PC-3 (cell line): ENCODE results near the gene ERBB4. TPM values are rescaled to one million over a fixed set of nuclear protein-coding genes. Genes with fewer than 3 reads are reported as not detected.

Source experiments
- ATAC-seq: fragments of 200-7000 bp; cut with Tn5 transposase; 2 replicates; pipeline ENCODE4 v1.9.1; 2020; ENCODE audit warnings: mild to moderate bottlenecking, moderate library complexity
- BruUV-seq: library from RNA; stranded (reverse); fragments of 400-500 nt; replicated peaks from 2 replicates; lab custom pipeline; 2021; lab: Mats Ljungman, UMichigan
- CTCF ChIA-PET: fragments of 300-600 bp; sonication (Branson Sonifier 250); formaldehyde crosslinking; loops from one replicate; lab custom pipeline; 2022; ENCODE audit warnings: antibody characterized with exemption; lab: Charles Lee
- POLR2A ChIA-PET: fragments of 300-600 bp; sonication (Branson Sonifier 250); formaldehyde crosslinking; loops from one replicate; lab custom pipeline; 2022; ENCODE audit warnings: antibody characterized with exemption; ENCODE audit not compliant: unreplicated experiment; lab: Charles Lee
- DNase-seq: peaks from one replicate; pipeline ENCODE4 v3.0.0-alpha.2; 2015
- H2AFZ ChIP-seq: fragments of 300-600 bp; sonication (generic); 2 replicates; pipeline ENCODE4 v1.6.0; 2016; ENCODE audit warnings: antibody characterized with exemption, low read length
- H3F3A ChIP-seq: fragments of 300-600 bp; sonication (generic); one replicate; pipeline ENCODE4 v1.6.0; 2017; ENCODE audit warnings: antibody characterized with exemption, low read length, control low read depth, mild to moderate bottlenecking; ENCODE audit not compliant: unreplicated experiment
- H3K27ac ChIP-seq: fragments of 300-600 bp; sonication (generic); 2 replicates; pipeline ENCODE4 v1.5.1; 2016; ENCODE audit warnings: mild to moderate bottlenecking, low read length
- H3K27me3 ChIP-seq: fragments of 300-600 bp; sonication (generic); 2 replicates; pipeline ENCODE4 v1.6.1; 2016; ENCODE audit warnings: low read length, mixed read lengths
- H3K36me3 ChIP-seq: fragments of 300-600 bp; sonication (generic); 2 replicates; pipeline ENCODE4 v1.6.1; 2016; ENCODE audit warnings: low read depth, mixed run types, low read length, mixed read lengths
- H3K4me1 ChIP-seq: fragments of 300-600 bp; sonication (generic); 2 replicates; pipeline ENCODE4 v1.5.1; 2016; ENCODE audit warnings: low read length; ENCODE audit not compliant: insufficient read depth
- H3K4me2 ChIP-seq: fragments of 300-600 bp; sonication (generic); 2 replicates; pipeline ENCODE4 v1.6.0; 2016; ENCODE audit warnings: low read length
- H3K4me3 ChIP-seq: fragments of 300-600 bp; sonication (generic); 2 replicates; pipeline ENCODE4 v1.5.1; 2016; ENCODE audit warnings: mild to moderate bottlenecking, low read length, mixed read lengths
- H3K79me2 ChIP-seq: fragments of 300-600 bp; sonication (generic); 2 replicates; pipeline ENCODE4 v1.6.1; 2017; ENCODE audit warnings: low read length, mixed read lengths
- H3K9ac ChIP-seq: fragments of 300-600 bp; sonication (generic); 2 replicates; pipeline ENCODE4 v1.6.0; 2016; ENCODE audit warnings: mild to moderate bottlenecking, low read length
- H3K9me2 ChIP-seq: fragments of 300-600 bp; sonication (generic); replicated peaks from 2 replicates; pipeline ENCODE4 v1.6.1; 2016; ENCODE audit warnings: mixed run types, low read length, mixed read lengths
- H3K9me3 ChIP-seq: fragments of 300-600 bp; sonication (generic); 2 replicates; pipeline ENCODE4 v1.6.1; 2016; ENCODE audit warnings: low read length, mixed read lengths
- H4K20me1 ChIP-seq: fragments of 300-600 bp; sonication (generic); 2 replicates; pipeline ENCODE4 v1.6.1; 2016; ENCODE audit warnings: low read length, mixed read lengths
- EZH2 ChIP-seq: fragments of 300-600 bp; sonication (generic); IDR thresholded peaks from one replicate; pipeline ENCODE4 v1.6.1; 2017; ENCODE audit warnings: antibody characterized with exemption, mild to moderate bottlenecking, low read length; ENCODE audit not compliant: unreplicated experiment
- EZH2phosphoT487 ChIP-seq: fragments of 300-600 bp; sonication (generic); IDR thresholded peaks from 2 replicates; pipeline ENCODE4 v1.6.1; 2018; ENCODE audit warnings: mild to moderate bottlenecking, antibody characterized with exemption, low read length, borderline replicate concordance
- intact Hi-C: fragments of 100-400 bp; cut with micrococcal nuclease; formaldehyde crosslinking; loops from 2 replicates; pipeline ENCODE4 v1.9.0; 2023
- total RNA-seq: library from RNA; depleted of rRNA; stranded (reverse); fragments of >200 nt; gene quantifications from 2 replicates; pipeline ENCODE4 v1.2.3, GENCODE V29; 2014
- TF ChIP-seq, protein P1 (sequence below): fragments of 300-600 bp; sonication (generic); conservative IDR thresholded peaks from 2 replicates; pipeline ENCODE4 v1.5.1; 2017; ENCODE audit warnings: antibody characterized with exemption, low read depth, mild to moderate bottlenecking, low read length

The ERBB4 gene
- total RNA-seq, 1 experiment from 2014 or later = under 0.01 TPM

DNA sequence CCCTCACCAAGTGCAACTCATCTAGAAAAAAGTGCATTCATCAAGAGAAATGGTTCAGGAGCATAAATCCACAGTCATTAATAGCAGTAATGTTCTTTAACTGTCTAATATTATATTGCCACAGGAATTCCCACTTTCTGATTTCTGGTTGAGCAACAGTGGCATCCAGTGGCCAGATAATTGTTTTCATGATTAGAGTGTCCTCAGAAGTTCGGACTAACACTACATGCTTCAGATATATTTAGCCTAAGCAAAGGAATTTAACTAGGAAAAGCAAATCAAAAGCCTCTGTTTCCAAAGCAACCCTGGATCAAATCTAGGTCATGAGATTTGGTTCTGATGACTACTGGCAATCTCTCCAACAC is 9.8 kb upstream of the ERBB4 start:
- CTCF ChIA-PET = interaction anchor here (0.5 kb wide), 1 partner anchor 209 kb away, joined by 3 read pairs; no protein-coding TSS in a partner anchor
- intact Hi-C loops = loop anchor here (1.0 to 5.0 kb wide), 4 partner anchors 401 to 801 kb away; no protein-coding TSS in a partner anchor
- no peak for TF ChIP-seq EZH2phosphoT487
- TF ChIP-seq, protein P1, sequence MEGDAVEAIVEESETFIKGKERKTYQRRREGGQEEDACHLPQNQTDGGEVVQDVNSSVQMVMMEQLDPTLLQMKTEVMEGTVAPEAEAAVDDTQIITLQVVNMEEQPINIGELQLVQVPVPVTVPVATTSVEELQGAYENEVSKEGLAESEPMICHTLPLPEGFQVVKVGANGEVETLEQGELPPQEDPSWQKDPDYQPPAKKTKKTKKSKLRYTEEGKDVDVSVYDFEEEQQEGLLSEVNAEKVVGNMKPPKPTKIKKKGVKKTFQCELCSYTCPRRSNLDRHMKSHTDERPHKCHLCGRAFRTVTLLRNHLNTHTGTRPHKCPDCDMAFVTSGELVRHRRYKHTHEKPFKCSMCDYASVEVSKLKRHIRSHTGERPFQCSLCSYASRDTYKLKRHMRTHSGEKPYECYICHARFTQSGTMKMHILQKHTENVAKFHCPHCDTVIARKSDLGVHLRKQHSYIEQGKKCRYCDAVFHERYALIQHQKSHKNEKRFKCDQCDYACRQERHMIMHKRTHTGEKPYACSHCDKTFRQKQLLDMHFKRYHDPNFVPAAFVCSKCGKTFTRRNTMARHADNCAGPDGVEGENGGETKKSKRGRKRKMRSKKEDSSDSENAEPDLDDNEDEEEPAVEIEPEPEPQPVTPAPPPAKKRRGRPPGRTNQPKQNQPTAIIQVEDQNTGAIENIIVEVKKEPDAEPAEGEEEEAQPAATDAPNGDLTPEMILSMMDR = peak; percentile 68
- TF ChIP-seq EZH2 = no peak

DNA sequence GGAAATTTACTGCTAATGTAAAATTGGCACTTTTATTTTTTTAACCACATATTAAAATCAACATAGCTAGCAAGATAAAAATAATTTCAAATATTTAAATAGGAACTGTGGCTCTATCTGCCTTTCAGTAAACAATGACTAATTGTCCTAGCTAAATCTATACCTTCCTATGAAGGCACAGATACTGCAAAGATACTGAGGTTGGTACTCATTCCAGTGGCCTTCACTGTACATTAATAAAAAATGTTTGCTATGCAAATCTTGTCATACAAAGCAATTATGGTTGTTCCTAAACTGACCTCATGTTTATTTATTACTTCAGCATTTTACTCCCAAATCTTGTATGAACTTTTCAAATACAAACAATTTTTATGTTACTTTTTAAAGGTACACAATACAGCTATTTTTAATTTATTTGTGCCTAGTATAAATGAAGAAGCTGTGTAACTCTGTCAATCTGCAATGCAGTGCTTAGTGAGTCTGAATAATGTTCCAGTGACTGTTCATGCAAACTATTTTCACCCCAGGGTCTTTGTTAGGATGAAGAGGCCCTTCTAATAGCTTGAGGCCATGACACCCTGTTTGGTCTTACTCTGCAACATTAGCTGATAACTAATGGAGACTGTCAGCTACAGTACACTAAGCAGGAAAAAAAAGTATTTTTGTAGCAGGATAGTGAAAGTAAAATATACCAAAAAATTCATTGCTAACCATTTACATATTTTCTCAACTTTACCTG is 9.3 kb upstream of the ERBB4 start:
- Histone ChIP-seq H2AFZ (no peak overlapping the region), H3K27ac (no peak overlapping the region), H3K27me3 (peaks cover 13% of the 10 kb centered on the region; the same call in 1 of the 2 replicates), H3K4me3 (no peak overlapping the region), H3K79me2 (no peaks in the 10 kb centered on the region), H3F3A (no peaks in the 10 kb centered on the region), H3K36me3 (no peaks in the 10 kb centered on the region), H3K4me1 (no peaks in the 10 kb centered on the region), H3K4me2 (no peak overlapping the region), H3K9me2 (no peaks in the 10 kb centered on the region), H3K9ac (no peak overlapping the region), H4K20me1 (no peaks in the 10 kb centered on the region), H3K9me3 (no peaks in the 10 kb centered on the region)
- BruUV-seq = no TSS peak
- ChIA-PET CTCF (interaction anchor here (0.5 to 1.0 kb wide), 2 partner anchors 208 to 400 kb away, joined by 3 read pairs; no protein-coding TSS in a partner anchor), POLR2A (no interaction called here)
- TF ChIP-seq, protein P1 = no peak
- TF ChIP-seq EZH2phosphoT487 = no peak
- TF ChIP-seq EZH2 = no peak
- DNase-seq (peak; percentile 24), ATAC-seq (peak; percentile 93)
- intact Hi-C loops = loop anchor here (1.0 to 5.0 kb wide), 4 partner anchors 401 to 801 kb away; no protein-coding TSS in a partner anchor

More for the DNA sequence above, 9.8 kb upstream of the ERBB4 start:
- ATAC-seq (peak; percentile 71), DNase-seq (peak; percentile 68)
- H3K27me3 ChIP-seq = peaks cover 10% of the 10 kb centered on the region; the same call in 1 of the 2 replicates
- POLR2A ChIA-PET = no interaction called here
- H4K20me1 ChIP-seq = no peaks in the 10 kb centered on the region
- H2AFZ ChIP-seq = no peak overlapping the region
- H3K9me3 ChIP-seq = no peaks in the 10 kb centered on the region
- no peak overlapping the region for H3K4me3 ChIP-seq
- no TSS peak for BruUV-seq
- no peak overlapping the region for H3K9ac ChIP-seq
- no peaks in the 10 kb centered on the region for H3K4me1 ChIP-seq
- no peaks in the 10 kb centered on the region for H3K79me2 ChIP-seq
- H3K9me2 ChIP-seq = no peaks in the 10 kb centered on the region
- no peak overlapping the region for H3K4me2 ChIP-seq
- no peaks in the 10 kb centered on the region for H3F3A ChIP-seq
- no peaks in the 10 kb centered on the region for H3K36me3 ChIP-seq
- no peak overlapping the region for H3K27ac ChIP-seq

- DNase-seq (no peak), ATAC-seq (no peak)
- H3K27me3 ChIP-seq = peaks cover 13% of the 10 kb centered on the region; the same call in 1 of the 2 replicates
- H3K36me3 ChIP-seq = no peaks in the 10 kb centered on the region
- H3F3A ChIP-seq = no peaks in the 10 kb centered on the region
- no peak overlapping the region for H3K27ac ChIP-seq
- no peaks in the 10 kb centered on the region for H3K4me1 ChIP-seq
- H4K20me1 ChIP-seq = no peaks in the 10 kb centered on the region
- no peaks in the 10 kb centered on the region for H3K79me2 ChIP-seq
- no peaks in the 10 kb centered on the region for H3K9me2 ChIP-seq
- no peak overlapping the region for H3K4me3 ChIP-seq
- intact Hi-C loops = loop anchor here (5.0 kb wide), 3 partner anchors 399 to 799 kb away; no protein-coding TSS in a partner anchor
- H2AFZ ChIP-seq = no peak overlapping the region
- no peak overlapping the region for H3K4me2 ChIP-seq
- no peaks in the 10 kb centered on the region for H3K9me3 ChIP-seq
- CTCF ChIA-PET = no interaction called here
- POLR2A ChIA-PET = no interaction called here
- no TSS peak for BruUV-seq
- TF ChIP-seq EZH2 = no peak
- TF ChIP-seq, protein P1 = no peak
- TF ChIP-seq EZH2phosphoT487 = no peak
- H3K9ac ChIP-seq = no peak overlapping the region
Measured at GRCh38 chr2:212546669-212547068, 8.1 kb upstream of the ERBB4 start.
